HL-60 (cell line): ENCODE results near the gene ROCK2.

ENCODE experiments used
- CTCF ChIP-seq: IDR thresholded peaks from one replicate; pipeline ENCODE4 v1.5.1; 2011; ENCODE audit warnings: low read length, control low read depth, inconsistent platforms; ENCODE audit not compliant: insufficient read depth
- GABPA ChIP-seq: IDR thresholded peaks from 2 replicates; pipeline ENCODE4 v1.6.1; 2012; ENCODE audit warnings: low read depth
- POLR2AphosphoS5 ChIP-seq: IDR thresholded peaks from 2 replicates; pipeline ENCODE4 v1.6.1; 2012; ENCODE audit warnings: low read depth
- SPI1 ChIP-seq: IDR thresholded peaks from 2 replicates; pipeline ENCODE4 v1.6.1; 2012; ENCODE audit warnings: low read depth, mild to moderate bottlenecking, borderline replicate concordance

- TF ChIP-seq CTCF (no peak), POLR2AphosphoS5 (no peak), SPI1 (no peak), GABPA (no peak)
Observed at GRCh38 chr2:11311543-11311942, 32.9 kb downstream of the ROCK2 start.
